Left hindlimb (tissue), 1 donor: ENCODE data around the gene ROBO1.

Source experiments
- DNase-seq: peaks from one replicate; pipeline ENCODE4 v3.0.0-alpha.2; 2018

The ROBO1 gene

DNA sequence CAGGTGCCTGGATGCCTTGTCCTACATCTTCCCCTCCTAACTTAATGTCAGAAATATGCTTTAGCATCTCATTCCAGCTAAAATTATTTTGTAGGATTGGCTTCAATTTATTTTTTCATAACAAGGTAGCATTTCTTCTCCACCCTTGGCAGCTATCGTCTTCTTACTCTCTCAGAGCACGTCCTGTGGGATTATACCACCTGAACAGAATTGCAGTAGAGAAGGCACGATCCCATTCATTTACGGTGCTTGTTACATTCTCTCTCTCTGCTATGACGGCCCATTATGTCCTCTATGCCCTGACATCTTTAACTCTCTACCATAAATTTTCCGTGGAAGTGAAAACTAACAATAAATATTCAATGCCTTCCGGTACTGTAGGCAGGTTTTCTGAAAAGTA lies 103.3 kb downstream of the ROBO1 start:
- no peak for DNase-seq

- DNase-seq, result no peak
Observed at GRCh38 chr3:79661896-79662295, 105.9 kb downstream of the ROBO1 start.

DNA sequence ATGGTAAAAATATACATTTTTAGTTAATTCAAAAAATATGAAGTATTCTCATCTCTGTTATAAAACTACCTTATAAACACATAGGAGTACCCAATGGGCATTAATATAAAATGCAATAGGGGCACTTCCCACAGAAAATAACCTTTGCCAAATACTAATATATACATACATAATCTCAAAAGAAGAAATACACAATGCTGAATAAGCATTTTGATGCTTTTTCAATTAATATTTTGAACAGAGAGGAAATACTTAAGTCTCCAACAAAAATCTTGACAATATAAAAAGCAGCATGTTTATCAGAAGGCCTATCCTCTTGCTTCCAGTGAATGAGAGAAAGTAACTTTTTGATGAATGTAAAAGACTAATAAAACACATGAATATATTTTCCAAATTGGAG lies 110.7 kb downstream of the ROBO1 start:
- no peak for DNase-seq

GRCh38 chr3:79654019-79654418 lies 113.8 kb downstream of the ROBO1 start:
- no peak for DNase-seq

- DNase-seq, result no peak
Observed at GRCh38 chr3:79653266-79653830, 114.5 kb downstream of the ROBO1 start.

DNA sequence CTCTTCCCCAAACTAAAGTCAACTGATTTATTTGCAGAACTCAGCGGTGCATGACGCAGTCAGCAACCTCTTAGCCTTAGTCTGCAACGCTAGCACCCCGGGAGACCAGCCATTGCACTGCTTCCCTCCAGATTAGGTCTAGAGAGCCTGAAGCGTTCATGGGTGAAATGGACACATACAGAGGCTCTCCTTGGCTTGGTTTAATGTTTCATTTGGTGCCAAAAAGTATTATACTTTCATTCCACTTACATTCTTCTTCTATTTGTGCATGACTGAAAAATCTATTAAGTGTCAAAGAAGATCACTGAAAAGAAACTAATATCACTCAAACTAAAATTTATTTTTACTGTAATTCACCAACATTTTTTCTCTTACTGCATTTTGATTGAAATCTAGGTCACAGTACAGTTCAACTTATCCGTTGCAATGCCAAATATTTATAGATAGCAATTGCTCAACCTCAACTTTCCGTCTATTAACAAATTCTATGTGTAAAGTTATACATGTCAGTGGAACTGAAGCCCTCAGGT lies 116.2 kb downstream of the ROBO1 start:
- no peak for DNase-seq

DNA sequence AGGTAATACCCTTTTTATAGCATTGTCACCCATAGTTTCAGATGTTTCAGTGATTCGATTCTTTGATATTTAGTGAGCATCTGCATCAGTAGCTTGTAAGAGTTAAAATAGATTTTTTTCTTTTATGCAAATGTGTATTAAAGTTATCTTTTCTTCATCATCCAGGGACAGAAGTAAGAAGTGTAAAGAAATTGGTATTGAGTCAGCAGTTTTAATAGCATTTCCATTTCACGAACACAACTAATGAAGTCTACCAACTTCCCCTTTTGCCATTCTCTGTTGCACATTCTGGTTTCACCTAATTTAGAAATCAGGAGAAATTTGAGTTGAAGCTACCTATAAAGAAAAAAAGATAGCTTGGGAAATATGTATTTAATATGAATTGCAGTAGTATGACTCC lies 127.9 kb downstream of the ROBO1 start:
- no peak for DNase-seq

- DNase-seq, result no peak
Observed at GRCh38 chr3:79636372-79636771, 131.4 kb downstream of the ROBO1 start.

- DNase-seq, result no peak
Observed at GRCh38 chr3:79632842-79633241, 135.0 kb downstream of the ROBO1 start.

DNA sequence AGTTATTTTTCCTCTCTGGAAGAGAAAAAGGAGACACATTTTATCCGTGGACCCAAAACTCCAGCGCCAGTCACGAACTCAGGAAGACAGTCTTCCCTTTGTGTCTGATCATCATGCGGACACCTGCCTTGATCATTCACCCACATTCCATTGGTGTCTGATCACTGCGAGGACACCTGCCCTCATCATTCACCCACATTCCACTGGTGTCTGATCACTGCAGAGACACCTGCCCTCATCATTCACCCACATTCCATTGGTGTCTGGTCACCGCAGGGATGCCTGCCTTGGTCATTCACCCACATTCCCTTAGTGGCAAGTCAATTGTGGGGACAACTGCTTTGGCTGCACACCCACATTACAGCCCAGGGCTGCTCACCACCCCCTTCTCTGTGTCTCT lies 148.9 kb downstream of the ROBO1 start:
- no peak for DNase-seq

- no peak for DNase-seq
Observed at GRCh38 chr3:79606414-79606813, 161.4 kb downstream of the ROBO1 start.

DNA sequence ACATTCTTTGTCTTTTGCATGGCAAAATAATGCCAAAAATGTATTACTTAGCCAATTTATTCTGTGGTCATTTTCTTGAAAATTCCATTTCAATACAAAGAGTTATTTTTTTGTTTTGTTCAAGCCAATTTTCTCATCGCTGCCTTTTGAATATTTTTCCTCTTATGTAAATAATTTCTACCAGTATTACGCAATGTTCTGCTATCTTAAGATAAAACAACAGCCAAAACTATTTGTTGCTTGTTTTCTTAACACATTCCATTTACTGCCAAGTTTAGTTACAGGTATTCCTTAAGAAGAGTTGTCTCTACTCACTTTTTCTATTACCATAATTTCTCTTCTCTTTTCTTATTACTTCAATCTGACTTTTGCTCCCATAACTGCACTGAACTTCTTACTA lies 163.1 kb downstream of the ROBO1 start:
- no peak for DNase-seq

DNA sequence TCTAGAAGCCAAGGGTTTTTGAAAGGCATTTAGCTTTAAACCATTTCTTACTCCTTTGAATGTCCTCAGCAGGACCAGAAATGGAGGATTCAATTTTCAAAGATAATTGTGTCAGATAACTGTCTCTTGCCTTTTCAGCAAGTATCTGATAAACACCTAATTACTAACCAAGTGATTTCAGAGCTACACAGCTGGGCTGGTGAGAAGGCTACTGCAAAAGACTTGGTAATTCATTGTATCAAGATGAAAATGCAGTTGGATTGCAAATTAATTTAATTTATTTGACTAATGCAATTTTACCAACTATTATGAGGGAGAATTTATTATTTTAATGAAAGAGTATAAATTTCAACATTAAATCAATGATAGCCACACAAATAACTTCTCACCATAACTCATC lies 165.4 kb downstream of the ROBO1 start:
- DNase-seq, result no peak

DNA sequence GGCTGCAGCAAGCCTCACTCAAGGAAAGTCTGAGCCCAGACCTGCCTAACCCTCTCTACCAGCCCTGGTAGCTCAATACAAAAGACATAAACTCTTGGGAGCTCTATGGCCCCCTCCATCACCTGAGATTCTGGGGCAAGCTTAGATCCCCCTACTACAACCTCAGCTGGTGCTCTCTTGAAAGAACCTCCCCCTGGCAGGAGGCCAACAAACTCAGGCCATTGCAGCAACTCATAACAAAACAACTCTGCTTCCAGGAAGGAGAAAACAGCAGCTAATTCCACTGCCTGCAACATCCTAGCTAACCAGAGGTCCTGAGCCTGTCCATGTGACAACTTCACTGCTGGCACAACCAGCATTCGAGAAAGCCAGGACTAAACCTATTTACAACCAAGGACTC lies 169.2 kb downstream of the ROBO1 start:
- no peak for DNase-seq

GRCh38 chr3:79597709-79598108 lies 170.1 kb downstream of the ROBO1 start:
- no peak for DNase-seq

DNA sequence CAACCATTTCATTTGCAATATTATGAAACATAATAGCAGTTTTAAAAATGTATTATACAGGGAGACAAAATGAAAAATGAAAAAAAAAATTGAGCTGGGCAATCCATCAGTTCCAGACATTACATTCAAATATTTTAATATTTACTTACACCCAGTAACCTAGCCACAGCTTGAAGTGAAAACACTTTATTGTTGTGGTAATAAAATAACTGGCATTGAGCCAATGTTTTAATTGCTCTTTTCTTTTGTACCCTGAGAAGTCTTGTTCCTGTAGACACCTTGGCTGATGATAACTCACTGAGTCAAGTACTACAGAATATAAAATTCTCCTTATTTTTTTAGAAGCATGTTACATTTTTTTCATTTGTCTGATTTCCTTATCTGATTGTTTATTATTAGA lies 180.6 kb downstream of the ROBO1 start:
- no peak for DNase-seq

GRCh38 chr3:79586232-79586631 lies 181.6 kb downstream of the ROBO1 start:
- DNase-seq, result no peak

DNA sequence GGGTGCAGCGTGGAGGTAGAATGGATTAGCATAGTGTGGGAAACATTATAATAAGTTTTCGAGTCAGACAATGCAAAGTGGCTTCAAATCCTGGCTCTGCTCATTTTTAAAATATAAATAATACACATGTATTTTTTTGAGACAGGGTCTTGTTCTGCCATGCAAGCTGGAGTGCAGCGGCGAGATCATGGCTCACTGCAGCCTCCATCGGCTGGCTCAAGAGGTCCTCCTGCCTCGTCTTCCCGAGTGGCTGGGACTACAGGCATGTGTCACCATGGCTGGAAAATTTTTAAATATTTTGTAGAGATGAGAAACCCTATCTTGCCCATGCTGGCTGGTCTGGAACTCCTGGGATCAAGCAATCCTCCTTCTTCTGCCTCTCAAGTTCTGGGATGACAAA lies 194.9 kb downstream of the ROBO1 start:
- DNase-seq, result no peak

DNA sequence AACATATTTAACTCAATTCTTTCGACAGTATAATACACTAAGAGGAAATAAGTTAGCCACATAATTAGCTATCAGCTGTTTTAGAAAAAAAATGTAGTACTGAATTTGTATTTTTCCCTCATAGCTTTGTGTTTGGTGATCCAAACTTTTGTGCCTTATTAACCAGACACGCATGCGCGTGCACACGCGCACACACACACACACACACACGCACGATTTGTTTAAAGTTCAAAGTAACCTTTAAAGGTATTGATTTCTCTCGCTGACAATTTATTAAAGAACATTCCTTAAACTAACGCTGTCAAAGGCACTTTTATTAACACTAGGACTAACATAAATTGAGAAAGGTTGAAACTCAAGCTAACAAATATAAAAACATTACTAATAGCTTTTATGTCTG lies 198.9 kb downstream of the ROBO1 start:
- DNase-seq, result no peak

- no peak for DNase-seq
Observed at GRCh38 chr3:79564192-79564591, 203.6 kb downstream of the ROBO1 start.

DNA sequence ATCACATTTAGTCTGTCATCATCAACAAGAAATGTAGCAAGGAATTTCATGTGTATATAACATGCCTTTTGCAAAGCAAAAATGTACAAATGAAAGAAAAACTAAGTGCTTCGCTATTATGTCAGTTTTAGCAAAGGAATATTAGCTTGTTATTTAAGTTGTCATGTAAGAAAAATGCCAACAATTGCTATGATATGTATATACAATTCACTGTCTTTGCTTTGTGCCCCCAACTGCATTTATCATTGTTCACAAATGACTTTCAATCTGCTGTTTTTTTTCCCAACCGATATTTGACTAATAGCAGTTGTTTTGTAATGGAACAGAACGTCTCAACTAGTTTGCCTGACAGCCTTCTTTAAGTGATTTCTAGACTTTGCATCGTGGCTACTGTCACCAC lies 207.1 kb downstream of the ROBO1 start:
- no peak for DNase-seq

- no peak for DNase-seq
Observed at GRCh38 chr3:79558943-79559342, 208.9 kb downstream of the ROBO1 start.

GRCh38 chr3:79555655-79556054 lies 212.1 kb downstream of the ROBO1 start:
- DNase-seq, result no peak

DNA sequence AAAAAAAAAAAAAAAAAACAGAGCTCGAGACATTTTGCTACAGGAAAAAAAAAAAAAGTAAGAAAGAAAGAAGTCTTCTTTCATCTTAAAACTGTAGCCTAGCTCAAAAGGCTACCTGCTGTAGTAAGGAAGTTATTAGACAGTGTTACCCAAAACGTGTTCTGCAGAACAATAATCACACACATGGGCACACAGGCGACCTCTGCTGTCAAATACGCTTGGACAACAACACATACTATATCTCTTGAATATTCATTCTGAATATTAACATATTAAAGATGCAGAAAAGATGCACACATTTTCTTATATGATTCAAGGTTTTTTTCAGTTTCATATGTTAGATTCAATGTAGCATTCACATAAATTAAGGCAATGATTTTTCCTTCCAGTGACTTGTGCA lies 215.8 kb downstream of the ROBO1 start:
- no peak for DNase-seq

DNA sequence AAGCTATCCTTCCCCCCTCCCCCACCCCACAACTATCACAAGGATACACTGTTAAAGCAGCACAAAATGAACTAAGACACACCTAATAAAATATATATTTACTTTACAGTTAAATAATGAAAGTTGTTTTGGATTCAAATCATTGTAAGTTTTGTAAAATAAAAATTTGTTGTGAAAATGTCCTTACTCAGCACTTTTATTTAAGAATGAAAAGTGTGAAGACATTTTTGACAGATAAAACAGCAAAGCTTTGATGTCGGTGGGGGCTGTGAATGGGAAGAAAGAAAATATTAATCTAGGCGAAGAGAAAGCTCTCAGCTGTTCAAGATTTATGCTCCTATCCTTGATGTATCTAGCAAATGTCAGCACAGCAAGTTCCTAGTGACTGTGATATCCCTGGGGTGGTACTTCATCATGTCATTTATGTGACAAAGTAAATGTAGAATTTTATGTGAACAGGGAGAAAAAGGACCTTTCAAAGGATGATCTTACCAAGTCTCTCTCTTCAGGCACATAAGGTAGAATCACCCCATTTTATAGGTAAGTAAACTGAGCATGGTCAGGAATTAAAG lies 216.4 kb downstream of the ROBO1 start:
- DNase-seq, result no peak
